ENCODE results near the gene PKN2. TPM values are rescaled to one million over a fixed set of nuclear protein-coding genes. Genes with fewer than 3 reads are reported as not detected.

PKN2 gene
- total and polyA plus RNA-seq, 2 of the 8 experiments (the other 6 are each of a cell fraction or from before 2014, with no cell fraction given), result 7.8 to 32.0 TPM

DNA sequence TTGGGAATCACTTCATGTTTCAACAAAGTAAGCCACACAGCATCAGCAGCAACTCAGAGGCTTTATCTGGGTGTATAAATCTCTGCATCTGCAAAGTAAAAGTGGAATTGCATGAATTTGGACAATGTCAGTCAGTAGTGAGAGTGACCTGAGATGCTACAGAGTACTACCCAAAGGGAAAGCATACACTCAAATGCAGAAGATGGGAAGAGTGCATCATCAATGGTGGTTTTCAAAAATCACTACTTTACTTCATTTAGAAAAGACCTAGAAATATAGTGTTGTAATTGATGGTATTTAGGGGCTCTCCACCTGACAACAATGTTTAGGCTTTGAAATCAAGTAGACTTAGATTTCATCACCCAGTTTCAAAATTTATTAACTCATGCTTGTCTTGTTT is 24.5 kb upstream of the PKN2 start:
- Histone ChIP-seq H3K9me3 (ENCODE audit: insufficient read depth in 2 of 2, low read depth in 1 of 2, low read length in 1 of 2) (no peaks in the 10 kb centered on the region), H2BK5ac (ENCODE audit: low read depth, low read length) (no peak overlapping the region), H3K27ac (ENCODE audit: low read depth, low read length) (no peak overlapping the region), H2BK120ac (replicated peaks; ENCODE audit: low read depth, low read length) (no peak overlapping the region), H3K36me3 (ENCODE audit: control insufficient read depth in 2 of 4, insufficient read depth in 4 of 4, low read length in 3 of 4) (no peaks in the 10 kb centered on the region), H3K18ac (ENCODE audit: extremely low read depth, low read length) (no peak overlapping the region), H3K4me1 (replicated peaks in 1 of 4; ENCODE audit: control insufficient read depth in 3 of 4, insufficient read depth in 4 of 4, low read length in 3 of 4) (no peaks in the 10 kb centered on the region), H3K79me2 (ENCODE audit: control insufficient read depth in 1 of 2, insufficient read depth in 2 of 2, low read length in 2 of 2) (no peaks in the 10 kb centered on the region), H4K5ac (ENCODE audit: insufficient read length, low read depth, low read length) (no peak overlapping the region), H2BK20ac (ENCODE audit: low read length) (no peak overlapping the region), H2BK15ac (ENCODE audit: low read length) (no peak overlapping the region), H2AK5ac (ENCODE audit: low read depth, low read length) (no peak overlapping the region), H3K4ac (replicated peaks; ENCODE audit: insufficient read length, low read depth, low read length) (no peak overlapping the region), H4K20me1 (replicated peaks in 1 of 2; ENCODE audit: control insufficient read depth in 1 of 2, insufficient read depth in 2 of 2, low read length in 2 of 2) (no peaks in the 10 kb centered on the region), H2AFZ (ENCODE audit: low read length) (no peak overlapping the region), H3K4me3 (ENCODE audit: extremely low read depth in 1 of 4, insufficient read depth in 2 of 4, low read depth in 3 of 4, low read length in 4 of 4) (no peak overlapping the region), H3K23ac (ENCODE audit: insufficient read length) (no peak overlapping the region), H3K14ac (ENCODE audit: insufficient read length) (no peak overlapping the region), H4K91ac (replicated peaks; ENCODE audit: insufficient read length, low read length) (no peak overlapping the region), H3K4me2 (ENCODE audit: insufficient read depth in 1 of 2, low read depth in 2 of 2, low read length in 2 of 2) (no peak overlapping the region), H3K9ac (replicated peaks in 1 of 4; ENCODE audit: extremely low read depth in 1 of 4, low read depth in 3 of 4, low read length in 3 of 4) (no peak overlapping the region), H4K8ac (ENCODE audit: extremely low read depth, insufficient read depth, low read length) (no peak overlapping the region), H3K27me3 (replicated peaks in 1 of 4; ENCODE audit: control insufficient read depth in 3 of 4, extremely low read depth in 1 of 4, insufficient read depth in 3 of 4, low read length in 3 of 4) (peaks cover 0 to 1% (median 0%) of the 10 kb centered on the region in 4 experiments; a peak in 1 of 7 replicates), H3K79me1 (ENCODE audit: low read depth, low read length) (no peaks in the 10 kb centered on the region), H2BK12ac (ENCODE audit: low read depth, low read length) (no peak overlapping the region), H3K56ac (replicated peaks; ENCODE audit: insufficient read length, low read depth, low read length) (no peak overlapping the region), H3K23me2 (ENCODE audit: low read depth, low read length) (no peaks in the 10 kb centered on the region)
- FAIRE-seq, result no peak
- no peak for TF ChIP-seq PHF8 (conservative IDR thresholded peaks at IDR 0.05; ENCODE audit: low read depth, low read length)
- no peak for TF ChIP-seq SP4 (IDR thresholded peaks at IDR 0.05; ENCODE audit: low read length)
- TF ChIP-seq, protein P1, sequence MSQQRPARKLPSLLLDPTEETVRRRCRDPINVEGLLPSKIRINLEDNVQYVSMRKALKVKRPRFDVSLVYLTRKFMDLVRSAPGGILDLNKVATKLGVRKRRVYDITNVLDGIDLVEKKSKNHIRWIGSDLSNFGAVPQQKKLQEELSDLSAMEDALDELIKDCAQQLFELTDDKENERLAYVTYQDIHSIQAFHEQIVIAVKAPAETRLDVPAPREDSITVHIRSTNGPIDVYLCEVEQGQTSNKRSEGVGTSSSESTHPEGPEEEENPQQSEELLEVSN (IDR thresholded peaks at IDR 0.05), result no peak
- TF ChIP-seq POLR2AphosphoS5 (IDR thresholded peaks at IDR 0.05; ENCODE audit: low read depth, low read length), result no peak
- TF ChIP-seq, protein P2, sequence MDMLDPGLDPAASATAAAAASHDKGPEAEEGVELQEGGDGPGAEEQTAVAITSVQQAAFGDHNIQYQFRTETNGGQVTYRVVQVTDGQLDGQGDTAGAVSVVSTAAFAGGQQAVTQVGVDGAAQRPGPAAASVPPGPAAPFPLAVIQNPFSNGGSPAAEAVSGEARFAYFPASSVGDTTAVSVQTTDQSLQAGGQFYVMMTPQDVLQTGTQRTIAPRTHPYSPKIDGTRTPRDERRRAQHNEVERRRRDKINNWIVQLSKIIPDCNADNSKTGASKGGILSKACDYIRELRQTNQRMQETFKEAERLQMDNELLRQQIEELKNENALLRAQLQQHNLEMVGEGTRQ (IDR thresholded peaks at IDR 0.05; ENCODE audit: low read length), result no peak
- TF ChIP-seq CHD2 (IDR thresholded peaks at IDR 0.05; ENCODE audit: low read length), result no peak
- TF ChIP-seq JUND (IDR thresholded peaks at IDR 0.05; ENCODE audit: low read length), result no peak
- TF ChIP-seq CEBPB (IDR thresholded peaks at IDR 0.05; ENCODE audit: low read depth, low read length), result no peak
- TF ChIP-seq POLR2A (IDR thresholded peaks at IDR 0.05; ENCODE audit: control extremely low read depth in 1 of 2, low read depth in 2 of 2, low read length in 2 of 2), result no peak
- no peak for TF ChIP-seq NANOG (IDR thresholded peaks at IDR 0.05; ENCODE audit: insufficient read depth, low read depth, low read length, poor library complexity, severe bottlenecking)
- no peak for TF ChIP-seq RBBP5 (IDR thresholded peaks at IDR 0.05; ENCODE audit: borderline replicate concordance, low read depth, low read length)
- TF ChIP-seq SIN3A (conservative IDR thresholded peaks at IDR 0.05 in 1 of 2, IDR thresholded peaks at IDR 0.05 in 1 of 2; ENCODE audit: low read depth in 1 of 2, low read length in 2 of 2), result no peak
- no peak for TF ChIP-seq RAD21 (IDR thresholded peaks at IDR 0.05 in 1 of 2, conservative IDR thresholded peaks at IDR 0.05 in 1 of 2; ENCODE audit: low read depth in 2 of 2, low read length in 2 of 2)
- CTCF ChIA-PET (ENCODE audit: partially characterized antibody), result interaction anchor here (5.5 kb wide), 1 partner anchor 13 kb away, joined by 42 read pairs; no protein-coding TSS in a partner anchor
- no peak for DNase-seq (ENCODE audit: low read depth in 1 of 2, low spot score in 2 of 2)
- POLR2A ChIA-PET (ENCODE audit: partially characterized antibody), result no interaction called here

All from H1 (cell line).